ENCODE data around the gene CLCN4.

CLCN4 gene

GRCh38 chrX:10135561-10136399, 21.0 kb upstream of the CLCN4 start:
- Histone ChIP-seq H3K27me3 (no peaks in the 10 kb centered on the region), H3K4me3 (no peak overlapping the region), H3K36me3 (peaks cover 4 to 66% (median 46%) of the 10 kb centered on the region in 3 donors), H3K9me3 (no peaks in the 10 kb centered on the region), H3K27ac (no peak overlapping the region), H3K4me1 (no peaks in the 10 kb centered on the region)
- DNase-seq, result no peak
- intact Hi-C loops (cut with DNase I; ENCODE audit: low total_unique reads), result no loop called here
- TF ChIP-seq CTCF (IDR thresholded peaks at IDR 0.05), result no peak

- Histone ChIP-seq H3K4me1 (no peaks in the 10 kb centered on the region), H3K9me3 (no peaks in the 10 kb centered on the region), H3K27ac (no peak overlapping the region), H3K27me3 (no peaks in the 10 kb centered on the region), H3K36me3 (peaks cover 4 to 80% (median 53%) of the 10 kb centered on the region in 3 donors), H3K4me3 (no peak overlapping the region)
- TF ChIP-seq CTCF (IDR thresholded peaks at IDR 0.05), result no peak
- DNase-seq, result no peak
- intact Hi-C loops (cut with DNase I; ENCODE audit: low total_unique reads), result no loop called here
Measured at GRCh38 chrX:10138726-10139125, 18.0 kb upstream of the CLCN4 start.

GRCh38 chrX:10140264-10140663, 16.5 kb upstream of the CLCN4 start:
- peaks cover 4 to 66% (median 39%) of the 10 kb centered on the region in 3 donors for H3K36me3 ChIP-seq
- H3K27me3 ChIP-seq, result no peaks in the 10 kb centered on the region
- TF ChIP-seq CTCF (IDR thresholded peaks at IDR 0.05), result no peak
- no peak overlapping the region for H3K4me3 ChIP-seq
- no peak overlapping the region for H3K27ac ChIP-seq
- H3K4me1 ChIP-seq, result no peaks in the 10 kb centered on the region
- no peak for DNase-seq
- H3K9me3 ChIP-seq, result no peaks in the 10 kb centered on the region
- intact Hi-C loops (cut with DNase I; ENCODE audit: low total_unique reads), result no loop called here

GRCh38 chrX:10142041-10142599, 14.7 kb upstream of the CLCN4 start:
- Histone ChIP-seq H3K4me1 (no peaks in the 10 kb centered on the region), H3K27ac (no peak overlapping the region), H3K36me3 (peaks cover 4 to 61% (median 27%) of the 10 kb centered on the region in 3 donors), H3K27me3 (no peaks in the 10 kb centered on the region), H3K4me3 (no peak overlapping the region), H3K9me3 (no peaks in the 10 kb centered on the region)
- no peak for DNase-seq
- TF ChIP-seq CTCF (IDR thresholded peaks at IDR 0.05), result no peak
- intact Hi-C loops (cut with DNase I; ENCODE audit: low total_unique reads), result no loop called here

- TF ChIP-seq CTCF (IDR thresholded peaks at IDR 0.05), result no peak
- DNase-seq, result no peak
- no peak overlapping the region for H3K27ac ChIP-seq
- H3K4me1 ChIP-seq, result no peaks in the 10 kb centered on the region
- intact Hi-C loops (cut with DNase I; ENCODE audit: low total_unique reads), result no loop called here
- no peak overlapping the region for H3K4me3 ChIP-seq
- H3K9me3 ChIP-seq, result no peaks in the 10 kb centered on the region
- H3K27me3 ChIP-seq, result no peaks in the 10 kb centered on the region
- peaks cover 4 to 49% (median 25%) of the 10 kb centered on the region in 3 donors for H3K36me3 ChIP-seq
Measured at GRCh38 chrX:10143071-10143983, 13.4 kb upstream of the CLCN4 start.
